SK-N-DZ (cell line): Measurements from ENCODE around the gene THEM5.

Experiments
- DNase-seq: peaks from one replicate; pipeline ENCODE4 v3.0.0-alpha.2; 2015; ENCODE audit warnings: low spot score
- small RNA-seq, 2 experiments: library from RNA; depleted of rRNA; stranded (forward); fragments of <200 nt; gene quantifications; one replicate each; pipeline ENCODE3, GENCODE V24; 2014

The THEM5 gene

DNA sequence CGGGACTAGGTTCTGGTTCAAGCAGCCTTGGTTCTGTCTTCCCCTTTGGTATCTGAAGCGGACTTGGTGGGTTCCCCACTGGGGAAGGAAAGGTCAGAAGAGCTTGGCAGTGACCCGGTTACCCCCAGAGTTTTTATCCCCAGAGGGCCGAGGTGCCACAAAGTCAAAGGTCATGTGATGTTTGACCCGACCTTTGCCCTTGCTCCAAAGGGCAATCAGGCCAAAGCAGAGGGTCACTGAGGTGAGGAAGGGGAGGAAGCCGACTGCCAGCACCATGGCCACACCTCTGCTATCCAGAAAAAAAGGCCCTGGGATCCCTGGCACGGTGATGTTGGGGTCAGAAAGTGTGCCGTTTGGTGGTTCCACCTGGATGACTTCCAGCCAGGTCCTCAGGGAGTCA lies 52.7 kb downstream of the THEM5 start:
- DNase-seq = no peak

DNA sequence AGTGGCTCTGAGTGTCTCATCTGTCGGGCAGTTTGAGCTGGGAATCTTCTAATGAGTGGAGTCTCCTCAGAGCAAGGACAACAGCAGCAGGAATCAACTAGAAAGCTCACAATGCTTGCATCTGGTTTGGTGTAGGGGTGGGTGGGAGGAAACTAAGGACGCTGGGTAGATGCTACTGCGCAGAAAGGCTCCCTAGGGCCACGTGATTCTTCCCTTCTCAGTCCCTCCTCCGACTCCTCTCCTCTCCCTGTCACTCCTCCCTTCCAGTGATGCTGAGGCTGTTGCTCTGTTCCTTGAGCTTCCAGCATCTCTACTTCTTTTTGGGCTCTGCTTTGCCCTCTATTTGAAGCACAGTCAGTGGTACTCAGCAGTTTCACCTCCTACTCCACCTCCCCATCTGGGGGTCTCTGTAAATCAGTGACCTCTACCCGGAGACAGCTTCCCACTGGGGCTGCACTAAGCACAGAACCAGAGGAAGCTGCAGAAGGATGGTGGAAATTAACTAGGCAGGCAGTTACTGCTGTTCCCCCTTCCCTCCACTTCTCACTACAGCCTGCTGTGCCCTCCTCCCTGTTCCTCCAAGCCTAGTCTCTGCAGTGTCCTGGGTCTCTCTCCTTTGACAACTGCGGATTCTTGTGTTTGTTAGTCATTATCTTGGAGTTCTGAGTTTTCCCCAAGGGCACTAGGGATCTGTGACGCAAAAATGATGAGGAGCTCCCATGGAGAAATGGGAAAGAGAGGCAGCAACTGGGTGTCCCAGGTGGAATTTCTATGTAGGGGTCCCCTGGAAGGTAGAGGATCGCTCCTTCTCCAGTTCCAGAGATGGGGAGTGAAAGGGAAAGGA lies 54.1 kb downstream of the THEM5 start:
- peak; percentile 66 for DNase-seq

GRCh38 chr1:151798571-151798970 lies 54.9 kb downstream of the THEM5 start:
- no peak for DNase-seq

Small RNA genes within 50 kb of the gene (small RNA-seq; reads per million reads assigned to genes)
- gene RF00019 = 0 reads per million in 2 experiments
